Uterus (tissue), 2 donors: Measurements from ENCODE around the gene LKAAEAR1.

Experiments used
- CTCF ChIP-seq, 4 experiments: fragments of 200-600 bp in 2 of 4; fragments of 450-650 bp in 2 of 4; sonication (generic) in 2 of 4; IDR thresholded peaks; one replicate each; pipeline ENCODE4 v1.5.1; 2016 to 2019; ENCODE audit warnings: antibody characterized with exemption in 4 of 4, mild to moderate bottlenecking in 2 of 4, moderate library complexity in 1 of 4
- POLR2A ChIP-seq, 2 donors: fragments of 450-650 bp; IDR thresholded peaks; one replicate each; pipeline ENCODE4 v1.6.1; 2016; ENCODE audit warnings: antibody characterized with exemption in 2 of 2, mild to moderate bottlenecking in 1 of 2, moderate library complexity in 1 of 2

- TF ChIP-seq CTCF (IDR thresholded peaks at IDR 0.05) (no peak), POLR2A (IDR thresholded peaks at IDR 0.05) (no peak)
Observed at GRCh38 chr20:64055893-64056638, 28.1 kb downstream of the LKAAEAR1 start.
